Activated naive CD8-positive, alpha-beta T cell treated with anti-CD3 and anti-CD28 coated beads, Interleukin-2, amount 10 ng/mL, durations not matched to agents 7 days and 5 days (primary cell): Measurements from ENCODE around the gene PRR5. TPM values are rescaled to one million over a fixed set of nuclear protein-coding genes. Genes with fewer than 3 reads are reported as not detected.

Experiments used
- ATAC-seq: fragments of 150-1000 bp; cut with Tn5 transposase; one replicate; pipeline ENCODE4 v1.10.0; 2021; ENCODE audit warnings: low read depth, moderate library complexity
- POLR2A ChIA-PET: fragments of 350-600 bp; sonication (Branson Sonifier 250); formaldehyde crosslinking; loops from one replicate; lab custom pipeline; 2021; ENCODE audit warnings: antibody characterized with exemption; lab: Charles Lee
- DNase-seq: peaks from one replicate; pipeline ENCODE4 v3.0.0; 2021
- H3K27ac Mint-ChIP-seq: one replicate; pipeline ENCODE4 v1.8.0; 2022; ENCODE audit warnings: mild to moderate bottlenecking, mixed read lengths
- H3K27me3 Mint-ChIP-seq: one replicate; pipeline ENCODE4 v1.8.0; 2022; ENCODE audit warnings: mild to moderate bottlenecking, moderate library complexity, mixed read lengths
- H3K36me3 Mint-ChIP-seq: one replicate; pipeline ENCODE4 v1.8.0; 2021; ENCODE audit warnings: mild to moderate bottlenecking, mixed read lengths
- H3K4me1 Mint-ChIP-seq: one replicate; pipeline ENCODE4 v1.8.0; 2021; ENCODE audit warnings: mixed read lengths
- H3K4me3 Mint-ChIP-seq: one replicate; pipeline ENCODE4 v1.8.0; 2022; ENCODE audit warnings: mild to moderate bottlenecking, moderate library complexity, mixed read lengths
- H3K9me3 Mint-ChIP-seq: one replicate; pipeline ENCODE4 v1.8.0; 2021; ENCODE audit warnings: mixed read lengths
- total RNA-seq, 2 experiments: library from RNA; stranded (reverse); gene quantifications; one replicate each; pipeline ENCODE4 v1.2.3, GENCODE V29; 2021

PRR5 gene
- total RNA-seq, 2 experiments from 2014 or later = 51.5 to 52.3 TPM

DNA sequence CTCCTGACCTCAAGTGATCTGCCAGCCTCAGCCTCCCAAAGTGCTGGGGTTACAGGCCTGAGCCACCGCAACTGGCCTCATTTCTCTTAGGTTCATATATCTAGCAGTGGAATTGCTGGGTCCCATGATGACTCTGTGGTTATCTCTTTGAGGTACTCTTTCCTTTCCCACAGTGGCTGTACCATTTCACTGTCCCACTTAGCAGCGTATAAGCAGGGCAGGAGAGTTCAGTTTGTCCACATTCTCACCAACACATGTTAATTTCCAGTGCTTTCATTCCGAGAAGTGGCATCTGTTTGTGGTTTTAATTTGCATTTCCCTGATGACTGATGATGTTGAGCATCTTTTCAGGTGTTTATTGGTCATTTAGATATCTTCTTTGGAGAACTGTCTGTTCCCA is 16.4 kb downstream of the PRR5 start:
- no peaks in the 10 kb centered on the region for H3K27me3 Mint-ChIP-seq
- DNase-seq (no peak), ATAC-seq (no peak)
- no peak overlapping the region for H3K27ac Mint-ChIP-seq
- H3K4me3 Mint-ChIP-seq = no peak overlapping the region
- peaks cover 6% of the 10 kb centered on the region for H3K4me1 Mint-ChIP-seq
- POLR2A ChIA-PET = interaction anchor here (0.6 to 1.3 kb wide), 2 partner anchors 10 to 1313 kb away, joined by 3 to 5 read pairs; no protein-coding TSS in a partner anchor
- no peaks in the 10 kb centered on the region for H3K36me3 Mint-ChIP-seq
- H3K9me3 Mint-ChIP-seq = no peaks in the 10 kb centered on the region

DNA sequence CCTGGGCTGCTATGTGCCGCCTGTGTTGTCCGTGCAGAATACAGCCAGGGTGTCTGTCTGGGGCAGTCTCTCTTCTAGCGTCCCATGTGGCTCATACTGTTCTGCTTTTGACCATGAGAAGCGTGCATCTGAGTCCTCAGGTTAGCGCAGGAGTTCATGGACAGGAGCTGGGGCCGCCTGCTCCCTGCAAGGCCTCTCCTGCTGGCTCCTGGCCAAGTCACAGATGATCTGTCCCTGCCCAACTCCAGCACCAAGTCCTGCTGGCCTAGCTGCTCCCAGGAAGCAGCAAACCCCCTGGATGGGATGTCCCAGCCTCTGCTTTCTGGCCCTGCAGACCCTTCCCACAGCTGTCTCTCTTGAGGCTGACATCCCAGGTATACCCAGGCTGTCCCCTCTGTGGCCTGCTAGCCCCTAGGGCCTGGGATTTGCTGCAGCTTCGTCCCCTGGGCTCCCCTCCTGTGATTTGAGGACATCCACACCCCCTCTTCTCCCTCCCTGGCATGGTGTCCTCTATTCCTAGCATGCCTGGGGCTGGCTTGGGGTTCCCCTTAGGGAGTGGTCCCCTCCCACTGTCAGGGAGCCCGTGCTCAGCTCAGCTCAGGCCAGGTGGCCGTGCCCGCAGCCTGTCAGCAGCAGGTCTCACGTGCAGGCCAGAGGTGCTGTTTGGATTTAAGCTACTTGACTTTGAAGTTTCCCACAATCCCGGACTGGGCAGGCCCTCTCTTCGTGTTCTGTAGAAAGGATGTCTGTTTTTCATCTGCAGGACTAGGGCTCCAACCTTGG is 17.8 kb downstream of the PRR5 start:
- POLR2A ChIA-PET = interaction anchor here (0.7 to 1.3 kb wide), 2 partner anchors 8 to 17 kb away, joined by 4 to 5 read pairs; no protein-coding TSS in a partner anchor
- H3K27me3 Mint-ChIP-seq = no peaks in the 10 kb centered on the region
- H3K4me1 Mint-ChIP-seq = peaks cover 5% of the 10 kb centered on the region
- H3K27ac Mint-ChIP-seq = no peak overlapping the region
- no peak overlapping the region for H3K4me3 Mint-ChIP-seq
- no peak for DNase-seq
- ATAC-seq = no peak
- no peaks in the 10 kb centered on the region for H3K9me3 Mint-ChIP-seq
- H3K36me3 Mint-ChIP-seq = no peaks in the 10 kb centered on the region

DNA sequence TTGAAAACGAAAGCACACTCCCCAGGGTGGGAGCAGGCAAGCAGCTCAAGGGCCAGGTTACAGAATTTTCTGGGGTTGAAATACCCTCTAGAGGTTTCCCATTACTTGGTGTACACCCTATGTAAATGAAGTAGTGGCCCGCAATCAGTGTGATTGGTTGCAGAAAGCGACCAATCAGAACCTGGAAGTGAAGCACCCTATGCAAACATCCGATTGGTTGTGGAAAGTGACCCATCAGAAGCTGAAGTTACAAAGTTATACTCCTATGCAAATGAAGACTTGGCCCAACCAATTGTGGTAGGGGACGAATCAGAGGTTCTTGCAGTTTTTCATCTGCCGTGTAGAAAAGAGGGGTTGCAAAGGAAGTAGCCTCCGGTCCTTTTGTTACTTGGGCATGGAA is 19.2 kb downstream of the PRR5 start:
- Mint-ChIP-seq H3K27ac (no peak overlapping the region), H3K27me3 (no peaks in the 10 kb centered on the region), H3K4me3 (no peak overlapping the region), H3K9me3 (no peaks in the 10 kb centered on the region), H3K4me1 (peaks cover 5% of the 10 kb centered on the region), H3K36me3 (no peaks in the 10 kb centered on the region)
- ATAC-seq (no peak), DNase-seq (no peak)
- POLR2A ChIA-PET = no interaction called here

DNA sequence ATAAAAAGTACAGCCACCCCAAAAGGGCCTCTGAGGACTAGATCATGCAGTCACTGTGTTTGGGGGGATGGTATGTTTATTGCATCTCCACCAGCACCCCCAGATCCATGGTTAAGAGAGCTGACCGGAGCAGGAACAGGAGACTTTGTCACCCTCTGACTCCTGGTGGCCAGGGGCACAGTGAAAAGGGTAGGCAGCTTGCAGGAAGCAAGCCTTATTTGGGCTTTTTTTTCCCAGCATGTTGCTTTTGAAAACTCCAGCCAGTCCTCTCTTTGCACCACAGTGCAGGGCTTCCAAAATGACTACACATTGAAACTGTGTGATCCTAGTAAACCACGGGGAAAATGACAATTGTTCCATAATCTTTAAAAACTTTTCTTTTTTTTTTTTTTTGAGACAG is 20.6 kb downstream of the PRR5 start:
- POLR2A ChIA-PET = interaction anchor here (0.8 kb wide), 1 partner anchor 14 kb away, joined by 3 read pairs; no protein-coding TSS in a partner anchor
- H3K9me3 Mint-ChIP-seq = no peaks in the 10 kb centered on the region
- DNase-seq (no peak), ATAC-seq (no peak)
- no peak overlapping the region for H3K4me3 Mint-ChIP-seq
- H3K4me1 Mint-ChIP-seq = peaks cover 5% of the 10 kb centered on the region
- peaks cover under 1% of the 10 kb centered on the region for H3K36me3 Mint-ChIP-seq
- H3K27ac Mint-ChIP-seq = no peak overlapping the region
- no peaks in the 10 kb centered on the region for H3K27me3 Mint-ChIP-seq

DNA sequence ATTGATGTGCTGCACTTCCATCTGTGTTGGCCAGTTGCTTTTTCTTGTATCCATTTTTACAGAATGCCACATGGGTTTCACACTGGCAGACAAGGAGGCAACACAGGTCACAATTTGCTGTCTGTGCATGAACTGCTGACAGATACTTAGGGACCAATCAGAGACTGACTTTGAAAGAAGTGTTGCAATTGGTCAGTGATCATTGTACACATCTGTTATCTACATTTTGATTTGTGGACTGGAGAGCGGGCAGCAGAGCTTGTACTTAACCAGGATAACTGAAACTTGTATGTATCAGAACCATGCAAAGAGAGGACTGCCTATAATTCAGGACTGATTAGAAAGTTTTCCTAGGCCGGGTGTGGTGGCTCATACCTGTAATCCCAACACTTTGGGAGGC is 21.8 kb downstream of the PRR5 start:
- H3K4me3 Mint-ChIP-seq = no peak overlapping the region
- H3K9me3 Mint-ChIP-seq = no peaks in the 10 kb centered on the region
- no peaks in the 10 kb centered on the region for H3K27me3 Mint-ChIP-seq
- no peak overlapping the region for H3K27ac Mint-ChIP-seq
- peaks cover 4% of the 10 kb centered on the region for H3K4me1 Mint-ChIP-seq
- ATAC-seq (no peak), DNase-seq (no peak)
- peaks cover 2% of the 10 kb centered on the region for H3K36me3 Mint-ChIP-seq
- POLR2A ChIA-PET = no interaction called here

DNA sequence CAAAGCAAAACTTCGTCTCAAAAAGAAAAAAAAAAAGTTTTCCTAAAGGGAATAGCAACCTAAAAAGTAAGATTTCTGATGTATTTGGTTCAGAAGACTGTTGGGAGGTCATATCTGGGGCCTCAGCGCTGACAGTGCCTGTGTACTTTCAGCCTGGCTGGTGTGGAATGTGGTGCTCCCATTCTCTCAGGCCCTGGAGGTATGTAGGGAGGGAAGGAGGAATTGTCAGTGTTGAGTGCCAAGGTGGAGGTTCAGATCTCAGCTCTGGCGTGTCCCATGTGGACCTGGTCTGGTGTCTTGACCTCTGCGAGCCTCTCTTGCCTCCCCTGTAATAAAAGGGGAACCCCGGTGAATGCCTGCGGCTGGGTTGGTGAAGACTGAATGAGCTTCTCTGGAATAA is 22.4 kb downstream of the PRR5 start:
- DNase-seq (no peak), ATAC-seq (no peak)
- POLR2A ChIA-PET = no interaction called here
- Mint-ChIP-seq H3K4me1 (peaks cover 9% of the 10 kb centered on the region), H3K27ac (peak overlapping the region; percentile 12), H3K36me3 (peaks cover 2% of the 10 kb centered on the region), H3K9me3 (no peaks in the 10 kb centered on the region), H3K4me3 (no peak overlapping the region), H3K27me3 (no peaks in the 10 kb centered on the region)

DNA sequence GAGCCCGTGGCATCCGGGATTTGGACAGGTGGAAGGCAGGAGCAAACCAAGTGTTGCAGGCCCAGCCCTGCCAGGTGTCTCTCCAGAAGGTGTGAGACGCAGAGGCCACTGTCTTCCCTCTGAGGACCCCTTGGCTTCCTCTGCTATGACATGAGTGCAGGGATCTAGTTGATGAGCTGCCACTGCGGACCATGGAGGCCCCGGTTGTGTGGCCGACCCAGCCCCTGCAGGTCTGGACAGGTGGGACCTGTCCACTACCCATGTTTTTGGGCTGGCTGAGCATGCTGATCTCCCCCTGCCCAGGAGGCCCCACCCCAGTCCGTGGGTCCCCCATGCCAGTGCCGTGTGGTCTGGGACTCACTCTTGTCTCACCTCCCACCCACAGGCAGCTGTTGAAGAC is 22.9 kb downstream of the PRR5 start:
- DNase-seq = peak; percentile 23
- H3K36me3 Mint-ChIP-seq = peaks cover 2% of the 10 kb centered on the region
- H3K27ac Mint-ChIP-seq = no peak overlapping the region
- no peaks in the 10 kb centered on the region for H3K27me3 Mint-ChIP-seq
- POLR2A ChIA-PET = no interaction called here
- no peak for ATAC-seq
- H3K4me1 Mint-ChIP-seq = peaks cover 12% of the 10 kb centered on the region
- H3K4me3 Mint-ChIP-seq = no peak overlapping the region
- no peaks in the 10 kb centered on the region for H3K9me3 Mint-ChIP-seq

DNA sequence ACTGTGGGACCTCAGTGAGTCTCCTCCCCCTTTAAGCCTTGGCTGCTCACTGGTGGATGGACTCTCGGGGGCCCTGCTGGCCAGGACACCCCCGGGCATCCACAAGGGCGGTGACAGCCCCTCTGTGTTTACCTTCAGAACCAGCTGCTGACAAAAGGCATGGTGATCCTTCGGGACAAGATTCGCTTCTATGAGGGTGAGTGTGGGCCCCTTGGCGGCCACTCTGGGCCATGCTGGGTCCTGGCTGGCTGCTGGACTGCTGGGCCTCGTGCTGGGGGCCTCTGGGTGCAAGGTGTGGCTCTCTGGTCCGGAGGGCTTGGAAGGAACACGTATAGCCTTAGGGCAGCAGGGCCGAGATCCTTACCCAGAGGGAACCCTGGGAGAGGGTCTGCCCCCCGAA is 24.4 kb downstream of the PRR5 start:
- DNase-seq (no peak), ATAC-seq (no peak)
- Mint-ChIP-seq H3K4me1 (peaks cover 12% of the 10 kb centered on the region), H3K4me3 (no peak overlapping the region), H3K36me3 (peaks cover 2% of the 10 kb centered on the region), H3K27ac (no peak overlapping the region), H3K9me3 (no peaks in the 10 kb centered on the region), H3K27me3 (no peaks in the 10 kb centered on the region)
- POLR2A ChIA-PET = no interaction called here

DNA sequence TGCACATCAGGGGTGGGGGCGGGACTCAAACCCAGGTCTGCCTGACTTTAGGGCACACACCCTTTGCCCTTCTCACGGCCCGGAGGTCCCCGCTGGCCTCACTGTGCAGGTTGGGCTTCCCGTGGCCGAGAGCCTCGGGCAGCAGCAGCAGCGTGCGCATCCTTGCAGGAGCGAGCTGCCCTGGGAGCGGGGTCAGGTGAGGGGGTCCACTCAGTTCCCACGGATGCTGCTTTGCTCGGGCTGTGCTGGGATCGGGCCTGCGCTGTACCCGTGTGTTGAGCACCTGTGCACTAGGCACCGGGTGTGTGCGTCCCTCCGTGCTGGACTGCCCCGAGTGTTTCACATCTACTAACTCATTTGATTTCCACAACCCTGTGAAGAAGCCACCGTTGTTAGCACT is 25.1 kb downstream of the PRR5 start:
- DNase-seq (peak; percentile 24), ATAC-seq (no peak)
- POLR2A ChIA-PET = interaction anchor here (1.7 kb wide), 1 partner anchor 8 kb away, joined by 5 read pairs; no protein-coding TSS in a partner anchor
- Mint-ChIP-seq H3K4me3 (no peak overlapping the region), H3K27ac (no peak overlapping the region), H3K36me3 (peaks cover 2% of the 10 kb centered on the region), H3K27me3 (no peaks in the 10 kb centered on the region), H3K9me3 (no peaks in the 10 kb centered on the region), H3K4me1 (peaks cover 12% of the 10 kb centered on the region)

DNA sequence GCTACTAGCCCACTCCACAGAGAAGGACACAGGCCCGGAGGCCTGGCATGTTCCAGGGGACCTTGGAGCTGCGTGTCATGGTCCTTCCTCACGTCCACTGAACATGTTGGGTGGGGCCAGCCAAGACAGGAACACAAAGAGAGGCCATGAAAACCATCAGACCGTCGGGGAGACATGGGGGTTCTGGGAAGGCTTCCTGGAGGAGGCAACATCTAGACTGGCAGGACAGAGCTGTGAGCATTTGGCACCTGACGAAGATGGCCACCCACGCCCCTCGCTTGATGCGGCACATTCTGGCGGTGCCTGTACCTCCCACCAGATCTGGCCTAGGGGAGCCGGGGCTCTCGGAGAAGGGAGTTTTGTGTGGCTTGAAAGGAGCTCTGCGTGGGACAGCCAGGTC is 25.7 kb downstream of the PRR5 start:
- Mint-ChIP-seq H3K4me3 (no peak overlapping the region), H3K36me3 (peaks cover 4% of the 10 kb centered on the region), H3K4me1 (peaks cover 12% of the 10 kb centered on the region), H3K27ac (no peak overlapping the region), H3K9me3 (peaks cover under 1% of the 10 kb centered on the region), H3K27me3 (no peaks in the 10 kb centered on the region)
- ATAC-seq (no peak), DNase-seq (peak; percentile 23)
- POLR2A ChIA-PET = interaction anchor here (1.7 kb wide), 1 partner anchor 9 kb away, joined by 5 read pairs; no protein-coding TSS in a partner anchor

DNA sequence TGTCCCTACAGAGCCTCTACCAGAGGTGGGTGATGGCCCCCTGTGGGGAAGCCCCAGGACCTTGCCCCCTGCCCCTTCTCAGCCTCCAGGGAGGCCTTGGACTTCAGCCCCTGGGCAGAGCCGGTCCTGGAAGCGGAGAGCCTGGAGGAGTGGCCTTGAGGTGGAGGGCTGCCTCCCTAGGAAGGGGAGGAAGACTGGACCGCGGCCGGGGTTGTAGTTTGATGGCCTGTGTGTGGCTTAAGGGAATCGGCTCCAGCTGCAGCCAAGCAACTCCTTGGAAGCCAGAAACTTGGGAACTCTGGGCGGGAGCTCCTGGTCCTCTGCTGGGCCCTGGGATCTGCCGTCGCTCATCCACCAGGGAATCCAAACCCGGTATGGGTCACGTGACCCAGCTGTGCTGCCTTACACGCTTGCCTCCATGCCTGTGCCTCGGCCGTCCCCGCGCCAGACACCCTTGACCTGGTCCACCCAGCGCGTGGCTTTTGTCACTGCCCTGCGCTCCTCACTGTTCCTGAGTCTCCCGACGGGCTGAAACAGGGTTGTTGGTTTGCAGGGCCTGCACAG is 26.8 kb downstream of the PRR5 start:
- peaks cover 2% of the 10 kb centered on the region for H3K9me3 Mint-ChIP-seq
- ATAC-seq (no peak), DNase-seq (peak; percentile 31)
- H3K36me3 Mint-ChIP-seq = peaks cover 4% of the 10 kb centered on the region
- POLR2A ChIA-PET = interaction anchor here (0.6 to 1.7 kb wide), 3 partner anchors 10 to 547 kb away, joined by 3 to 5 read pairs (median 4); partner anchors contain the start of gene PRR5
- peaks cover 10% of the 10 kb centered on the region for H3K4me1 Mint-ChIP-seq
- H3K27ac Mint-ChIP-seq = peak overlapping the region; percentile 49
- H3K4me3 Mint-ChIP-seq = peak overlapping the region; percentile 44
- H3K27me3 Mint-ChIP-seq = no peaks in the 10 kb centered on the region

DNA sequence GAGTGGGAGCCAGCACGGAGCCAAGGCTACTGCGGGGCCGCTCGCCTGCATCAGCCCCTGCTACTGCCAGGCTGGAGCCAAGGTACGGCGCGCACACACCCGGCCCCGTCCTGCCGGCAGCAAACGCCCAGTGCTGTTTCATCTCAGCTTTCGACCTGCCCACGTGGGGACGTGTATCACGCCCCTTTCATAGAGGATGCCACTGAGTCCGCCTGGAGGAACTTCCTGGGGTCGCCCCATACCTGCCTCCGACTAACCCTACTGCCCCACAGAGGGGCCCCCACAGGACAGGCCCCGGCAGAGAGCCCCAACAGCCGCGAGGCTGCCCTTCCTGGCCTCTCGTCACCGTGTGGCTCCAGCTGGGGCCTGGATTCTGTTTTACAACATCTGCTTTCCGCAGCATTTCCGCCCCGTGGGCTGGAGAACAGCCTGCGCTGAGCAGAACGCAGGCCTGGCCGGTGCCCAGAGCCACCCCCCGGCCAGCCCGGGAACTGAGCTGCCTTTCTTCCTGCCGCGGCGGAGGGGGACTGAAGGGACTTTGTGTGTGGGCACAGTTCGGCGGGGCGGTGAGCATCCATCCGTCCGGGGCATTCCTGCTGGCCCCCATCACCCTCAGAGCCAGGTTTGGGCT is 27.5 kb downstream of the PRR5 start:
- ATAC-seq (peak; percentile 72), DNase-seq (peak; percentile 56)
- peak overlapping the region; percentile 49 for H3K27ac Mint-ChIP-seq
- H3K36me3 Mint-ChIP-seq = peaks cover 4% of the 10 kb centered on the region
- POLR2A ChIA-PET = interaction anchor here (1.0 kb wide), 2 partner anchors 21 to 27 kb away, joined by 3 to 4 read pairs; partner anchors contain the start of gene PRR5
- peaks cover 2% of the 10 kb centered on the region for H3K9me3 Mint-ChIP-seq
- H3K4me3 Mint-ChIP-seq = peak overlapping the region; percentile 44
- peaks cover 10% of the 10 kb centered on the region for H3K4me1 Mint-ChIP-seq
- no peaks in the 10 kb centered on the region for H3K27me3 Mint-ChIP-seq

DNA sequence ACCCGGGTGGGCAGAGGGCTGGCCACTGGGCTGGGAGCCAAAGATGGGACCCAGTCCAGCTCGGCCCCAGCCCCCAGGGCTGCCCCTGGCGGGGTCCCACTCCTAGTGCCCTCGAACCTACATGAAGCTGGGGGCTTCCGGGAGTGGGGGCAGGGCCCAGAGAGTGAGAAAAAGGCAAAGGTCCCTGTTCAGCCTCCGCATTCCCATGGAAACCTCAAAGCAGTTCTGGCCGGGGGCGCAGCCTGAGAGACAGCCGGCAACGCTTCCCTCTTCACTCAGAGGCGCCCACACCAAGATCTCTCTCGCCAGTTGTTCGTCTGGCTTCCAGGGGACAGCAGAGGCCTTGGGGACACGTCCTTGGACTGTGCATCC is 28.0 kb downstream of the PRR5 start:
- peaks cover 4% of the 10 kb centered on the region for H3K36me3 Mint-ChIP-seq
- POLR2A ChIA-PET = interaction anchor here (1.0 kb wide), 2 partner anchors 22 to 27 kb away, joined by 3 to 4 read pairs; partner anchors contain the start of gene PRR5

More for the DNA sequence above, 28.0 kb downstream of the PRR5 start:
- H3K4me3 Mint-ChIP-seq = no peak overlapping the region
- ATAC-seq = no peak
- H3K4me1 Mint-ChIP-seq = peaks cover 10% of the 10 kb centered on the region
- H3K9me3 Mint-ChIP-seq = peaks cover 2% of the 10 kb centered on the region
- no peak overlapping the region for H3K27ac Mint-ChIP-seq
- H3K27me3 Mint-ChIP-seq = no peaks in the 10 kb centered on the region
- peak; percentile 32 for DNase-seq
